Activated CD8-positive, alpha-beta memory T cell treated with anti-CD3 and anti-CD28 coated beads, Interleukin-2, amount 10 ng/mL, durations not matched to agents 7 days and 5 days (primary cell): ENCODE measurements around the gene DGKI. TPM values are rescaled to one million over a fixed set of nuclear protein-coding genes. Genes with fewer than 3 reads are reported as not detected.

ENCODE experiments used
- ATAC-seq: fragments of 150-1000 bp; cut with Tn5 transposase; one replicate; pipeline ENCODE4 v1.10.0; 2021; ENCODE audit warnings: moderate library complexity
- CTCF ChIA-PET: fragments of 350-600 bp; sonication (Branson Sonifier 250); formaldehyde crosslinking; loops from one replicate; lab custom pipeline; 2021; ENCODE audit warnings: antibody characterized with exemption; lab: Charles Lee
- DNase-seq: peaks from one replicate; pipeline ENCODE4 v3.0.0-alpha.2; 2020
- H3K27ac Mint-ChIP-seq: one replicate; pipeline ENCODE4 v1.8.0; 2021; ENCODE audit warnings: mild to moderate bottlenecking, mixed read lengths
- H3K27me3 Mint-ChIP-seq: one replicate; pipeline ENCODE4 v1.8.0; 2021; ENCODE audit warnings: mixed read lengths
- H3K36me3 Mint-ChIP-seq: one replicate; pipeline ENCODE4 v1.8.0; 2021; ENCODE audit warnings: mild to moderate bottlenecking, mixed read lengths
- H3K4me1 Mint-ChIP-seq: one replicate; pipeline ENCODE4 v1.8.0; 2021; ENCODE audit warnings: mixed read lengths
- H3K4me3 Mint-ChIP-seq: one replicate; pipeline ENCODE4 v1.8.0; 2021; ENCODE audit warnings: mild to moderate bottlenecking, moderate library complexity, mixed read lengths
- H3K9me3 Mint-ChIP-seq: one replicate; pipeline ENCODE4 v1.8.0; 2022; ENCODE audit warnings: low read depth, mixed read lengths
- total RNA-seq, 2 experiments: library from RNA; stranded (reverse); gene quantifications; one replicate each; pipeline ENCODE4 v1.2.3, GENCODE V29; 2021

The DGKI gene
- total RNA-seq, 2 experiments from 2014 or later = 2.2 TPM; not detected in 1

DNA sequence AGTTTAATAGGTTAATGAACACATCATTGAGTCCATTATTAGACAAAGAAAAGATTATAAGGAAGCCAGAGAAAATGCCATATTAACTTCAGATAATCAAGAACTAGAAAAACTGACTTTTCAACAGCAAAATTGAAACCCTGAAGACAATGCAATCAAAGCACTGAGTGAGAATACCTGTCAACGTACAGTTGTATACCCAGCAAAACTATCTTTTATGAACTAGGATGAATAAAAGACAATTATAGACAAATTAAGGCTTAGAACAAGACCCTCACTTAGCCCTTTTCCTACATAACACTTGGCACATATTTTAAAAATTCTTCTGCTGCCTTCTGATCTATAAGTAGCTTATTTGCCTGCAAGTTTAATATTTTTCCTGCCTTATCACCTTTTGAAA is 19.0 kb upstream of the DGKI start:
- peaks cover 28% of the 10 kb centered on the region for H3K36me3 Mint-ChIP-seq
- H3K27me3 Mint-ChIP-seq = no peaks in the 10 kb centered on the region
- no peak overlapping the region for H3K4me3 Mint-ChIP-seq
- no peak overlapping the region for H3K27ac Mint-ChIP-seq
- H3K4me1 Mint-ChIP-seq = peaks cover 2% of the 10 kb centered on the region
- CTCF ChIA-PET = no interaction called here
- DNase-seq (no peak), ATAC-seq (no peak)
- peaks cover 10% of the 10 kb centered on the region for H3K9me3 Mint-ChIP-seq

DNA sequence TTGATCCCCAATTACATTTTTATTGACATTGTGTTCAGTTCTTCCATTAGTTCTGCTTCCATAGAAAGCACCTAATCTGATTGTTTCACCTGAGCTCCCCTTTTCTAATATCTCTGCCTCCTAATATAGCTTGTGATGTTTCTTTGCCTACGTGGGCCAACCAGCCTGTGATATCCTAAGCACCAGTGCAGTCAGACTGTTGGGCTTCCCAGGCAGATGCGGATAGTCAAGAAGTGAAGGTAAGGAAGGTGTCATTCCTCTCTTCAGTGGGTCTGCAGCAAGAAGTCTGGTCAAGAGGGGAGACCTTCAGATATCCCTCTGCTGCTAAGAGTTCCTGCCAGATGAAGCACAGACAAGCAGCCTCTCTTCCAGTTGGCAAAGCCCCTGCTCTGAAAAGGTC is 16.2 kb upstream of the DGKI start:
- Mint-ChIP-seq H3K9me3 (peaks cover 9% of the 10 kb centered on the region), H3K4me3 (no peak overlapping the region), H3K4me1 (no peaks in the 10 kb centered on the region), H3K27ac (no peak overlapping the region), H3K36me3 (peaks cover 21% of the 10 kb centered on the region), H3K27me3 (no peaks in the 10 kb centered on the region)
- CTCF ChIA-PET = interaction anchor here (0.8 kb wide), 1 partner anchor 146 kb away, joined by 3 read pairs; no protein-coding TSS in a partner anchor
- ATAC-seq (no peak), DNase-seq (no peak)

DNA sequence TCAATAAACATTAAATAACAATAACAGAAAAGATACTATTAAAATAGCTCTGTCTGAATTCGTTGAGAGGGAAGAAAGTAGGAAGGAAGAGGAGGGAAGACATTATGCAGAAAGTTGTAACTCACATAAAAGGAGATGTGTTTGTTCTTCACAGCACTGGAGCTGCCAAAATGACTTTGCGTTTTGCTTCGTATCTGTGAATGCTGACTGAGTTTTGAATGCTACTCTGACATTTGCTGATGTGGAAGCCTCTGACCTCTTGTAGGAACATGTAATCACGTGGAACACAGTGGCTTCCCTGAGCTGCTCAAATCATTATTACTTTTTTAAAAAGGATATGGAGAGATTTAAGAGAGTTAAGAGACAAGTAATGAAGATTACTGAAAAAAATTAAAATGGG is 15.6 kb upstream of the DGKI start:
- no peaks in the 10 kb centered on the region for H3K27me3 Mint-ChIP-seq
- no peaks in the 10 kb centered on the region for H3K4me1 Mint-ChIP-seq
- H3K4me3 Mint-ChIP-seq = no peak overlapping the region
- CTCF ChIA-PET = interaction anchor here (0.7 to 0.8 kb wide), 2 partner anchors 147 to 229 kb away, joined by 3 read pairs; no protein-coding TSS in a partner anchor
- H3K27ac Mint-ChIP-seq = no peak overlapping the region
- peaks cover 21% of the 10 kb centered on the region for H3K36me3 Mint-ChIP-seq
- ATAC-seq = no peak
- H3K9me3 Mint-ChIP-seq = peaks cover 9% of the 10 kb centered on the region
- no peak for DNase-seq

- CTCF ChIA-PET = no interaction called here
- Mint-ChIP-seq H3K9me3 (peaks cover 3% of the 10 kb centered on the region), H3K27me3 (no peaks in the 10 kb centered on the region), H3K4me3 (no peak overlapping the region), H3K4me1 (no peaks in the 10 kb centered on the region), H3K27ac (no peak overlapping the region), H3K36me3 (peaks cover 12% of the 10 kb centered on the region)
- DNase-seq (no peak), ATAC-seq (no peak)
Observed at GRCh38 chr7:137860542-137860941, 13.8 kb upstream of the DGKI start.

DNA sequence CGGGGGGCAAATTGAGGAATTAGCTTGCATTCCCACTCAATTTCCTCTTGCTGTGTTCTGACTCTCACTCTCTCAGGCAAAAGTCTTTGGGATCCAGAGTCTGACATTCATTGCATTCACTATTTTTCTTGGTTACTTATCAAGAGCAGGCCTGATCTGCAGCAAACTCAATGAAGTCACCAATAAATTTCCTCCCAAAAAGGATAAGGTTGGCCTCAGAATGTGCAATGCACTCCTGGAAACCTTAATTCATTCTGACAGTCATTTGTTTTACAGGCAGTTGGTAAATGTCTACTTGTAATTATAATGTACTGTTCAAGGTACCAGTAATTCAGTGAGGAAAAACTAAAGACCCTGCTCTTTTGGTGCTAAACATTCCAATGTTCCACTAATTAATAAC is 6.3 kb upstream of the DGKI start:
- no peaks in the 10 kb centered on the region for H3K36me3 Mint-ChIP-seq
- no peak overlapping the region for H3K4me3 Mint-ChIP-seq
- H3K9me3 Mint-ChIP-seq = no peaks in the 10 kb centered on the region
- H3K27ac Mint-ChIP-seq = no peak overlapping the region
- CTCF ChIA-PET = no interaction called here
- peaks cover 37% of the 10 kb centered on the region for H3K27me3 Mint-ChIP-seq
- ATAC-seq = no peak
- DNase-seq = no peak
- H3K4me1 Mint-ChIP-seq = no peaks in the 10 kb centered on the region

DNA sequence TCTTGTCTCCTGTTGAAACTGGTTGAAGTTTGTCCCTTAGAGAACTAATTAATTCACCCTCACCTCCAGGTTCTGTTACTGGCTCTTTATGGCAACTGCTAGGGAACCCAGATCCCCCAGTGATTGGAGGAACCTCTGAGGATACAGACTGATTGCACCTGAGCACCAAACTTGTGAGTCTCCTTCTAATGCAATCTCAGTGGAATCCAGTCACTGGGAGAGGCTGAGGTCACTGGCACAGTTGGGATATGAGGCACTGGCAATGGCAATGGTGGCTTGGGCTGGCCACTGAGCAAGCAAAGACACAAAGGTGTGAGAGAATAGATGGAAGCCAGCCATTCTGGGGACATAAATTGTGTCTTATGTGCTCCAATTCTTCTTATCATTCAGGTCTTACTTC is 5.3 kb upstream of the DGKI start:
- no peak overlapping the region for H3K4me3 Mint-ChIP-seq
- no peak for DNase-seq

GRCh38 chr7:137850972-137851945 is 4.5 kb upstream of the DGKI start:
- no peaks in the 10 kb centered on the region for H3K9me3 Mint-ChIP-seq
- no peak overlapping the region for H3K4me3 Mint-ChIP-seq
- H3K27me3 Mint-ChIP-seq = peaks cover 47% of the 10 kb centered on the region
- no peak overlapping the region for H3K27ac Mint-ChIP-seq
- ATAC-seq (no peak), DNase-seq (no peak)
- CTCF ChIA-PET = no interaction called here
- H3K4me1 Mint-ChIP-seq = peaks cover 7% of the 10 kb centered on the region
- H3K36me3 Mint-ChIP-seq = no peaks in the 10 kb centered on the region

More for the DNA sequence above, 5.3 kb upstream of the DGKI start:
- H3K9me3 Mint-ChIP-seq = no peaks in the 10 kb centered on the region
- CTCF ChIA-PET = no interaction called here
- H3K4me1 Mint-ChIP-seq = peaks cover 7% of the 10 kb centered on the region
- H3K36me3 Mint-ChIP-seq = no peaks in the 10 kb centered on the region
- peaks cover 47% of the 10 kb centered on the region for H3K27me3 Mint-ChIP-seq
- no peak overlapping the region for H3K27ac Mint-ChIP-seq
- no peak for ATAC-seq

DNA sequence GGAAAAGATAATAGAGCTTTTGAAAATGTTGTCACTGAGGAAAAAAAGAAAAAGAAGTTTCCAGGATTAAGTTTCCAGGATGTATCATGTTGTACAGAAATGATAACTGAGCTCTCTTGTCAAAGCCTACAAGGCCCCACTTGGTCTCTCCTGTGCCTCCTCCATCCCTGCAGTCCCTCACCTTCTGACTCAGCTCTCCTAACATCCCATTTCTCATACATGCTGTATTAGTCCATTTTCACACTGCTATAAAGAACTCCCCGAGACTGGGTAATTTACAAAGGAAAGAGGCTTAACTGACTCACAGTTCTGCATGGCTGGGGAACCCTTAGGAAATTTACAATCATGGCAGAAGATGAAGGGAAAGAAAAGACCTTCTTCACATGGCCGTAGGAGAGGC is 3.8 kb upstream of the DGKI start:
- H3K27ac Mint-ChIP-seq = no peak overlapping the region
- H3K4me3 Mint-ChIP-seq = no peak overlapping the region
- DNase-seq = no peak
- H3K36me3 Mint-ChIP-seq = no peaks in the 10 kb centered on the region
- peaks cover 54% of the 10 kb centered on the region for H3K27me3 Mint-ChIP-seq
- peaks cover 7% of the 10 kb centered on the region for H3K4me1 Mint-ChIP-seq
- CTCF ChIA-PET = no interaction called here
- no peak for ATAC-seq
- no peaks in the 10 kb centered on the region for H3K9me3 Mint-ChIP-seq

DNA sequence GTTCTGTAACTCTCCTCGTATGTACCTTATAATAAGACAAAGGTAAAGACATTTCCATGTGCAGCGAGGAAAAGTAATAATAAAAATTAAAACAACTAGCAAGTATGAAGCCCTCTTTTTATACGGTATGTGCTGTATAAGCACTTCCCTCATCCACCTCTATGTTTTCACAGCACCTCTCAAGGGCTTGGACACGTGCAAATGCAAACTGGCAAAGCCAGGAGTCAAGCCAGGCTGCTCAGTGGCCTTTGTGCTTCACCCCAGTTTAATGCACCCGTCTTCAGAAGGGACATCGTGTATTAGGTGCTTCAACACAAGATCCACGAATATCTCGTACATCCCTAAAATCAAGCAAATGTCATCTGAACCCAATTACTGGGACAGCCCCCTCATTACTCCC is 1.3 kb upstream of the DGKI start:
- DNase-seq (no peak), ATAC-seq (no peak)
- Mint-ChIP-seq H3K27ac (no peak overlapping the region), H3K27me3 (peaks cover 76% of the 10 kb centered on the region), H3K36me3 (no peaks in the 10 kb centered on the region), H3K9me3 (no peaks in the 10 kb centered on the region), H3K4me1 (peaks cover 7% of the 10 kb centered on the region), H3K4me3 (no peak overlapping the region)
- CTCF ChIA-PET = no interaction called here

DNA sequence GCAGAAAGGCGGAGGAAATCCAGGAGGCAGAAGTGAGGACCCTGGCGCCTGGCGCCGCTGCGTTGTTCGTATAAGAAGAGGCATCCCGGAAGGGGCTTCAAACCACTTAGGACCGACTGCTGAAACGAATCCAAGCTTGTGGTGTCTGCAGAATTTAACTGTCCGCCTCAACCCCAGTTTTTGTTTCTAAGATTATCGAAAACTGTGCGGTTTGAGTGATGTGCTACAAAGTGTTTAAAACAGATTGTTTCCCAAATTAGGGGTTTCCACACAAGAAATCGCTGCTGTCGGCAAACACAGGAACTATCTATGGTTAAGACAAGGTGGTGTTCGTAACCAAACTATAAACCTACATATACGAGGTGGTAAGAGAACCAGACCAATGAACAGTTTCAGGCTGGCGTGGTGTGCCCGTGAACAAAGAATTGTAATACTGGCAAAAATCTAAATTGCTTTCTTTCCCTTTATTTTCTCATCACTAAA is 835 bp upstream of the DGKI start:
- Mint-ChIP-seq H3K4me3 (peak overlapping the region; percentile 41), H3K9me3 (no peaks in the 10 kb centered on the region), H3K36me3 (no peaks in the 10 kb centered on the region), H3K27me3 (peaks cover 80% of the 10 kb centered on the region), H3K27ac (no peak overlapping the region), H3K4me1 (peaks cover 7% of the 10 kb centered on the region)
- CTCF ChIA-PET = no interaction called here
- DNase-seq (no peak), ATAC-seq (peak; percentile 40)

DNA sequence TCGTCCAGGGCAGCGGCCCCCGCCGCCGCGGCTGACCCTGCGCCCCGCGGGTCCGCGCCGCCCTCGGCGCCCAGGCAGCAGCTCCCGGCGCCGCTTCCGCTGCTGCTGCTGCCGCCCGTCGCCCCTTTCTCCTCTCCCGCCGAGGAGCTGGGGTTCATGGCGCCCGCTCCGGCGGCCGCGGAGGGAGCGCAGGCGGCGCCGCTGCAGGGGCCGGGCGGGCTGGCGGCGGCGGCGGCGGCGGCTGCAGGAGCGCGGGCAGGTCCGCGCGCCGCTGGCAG is 286 bp downstream of the DGKI start:
- no peak for DNase-seq
- no peaks in the 10 kb centered on the region for H3K36me3 Mint-ChIP-seq
- CTCF ChIA-PET = no interaction called here
- H3K4me3 Mint-ChIP-seq = no peak overlapping the region
- peaks cover 7% of the 10 kb centered on the region for H3K4me1 Mint-ChIP-seq
- no peaks in the 10 kb centered on the region for H3K9me3 Mint-ChIP-seq
- peaks cover 83% of the 10 kb centered on the region for H3K27me3 Mint-ChIP-seq
- H3K27ac Mint-ChIP-seq = no peak overlapping the region
- ATAC-seq = peak; percentile 35

DNA sequence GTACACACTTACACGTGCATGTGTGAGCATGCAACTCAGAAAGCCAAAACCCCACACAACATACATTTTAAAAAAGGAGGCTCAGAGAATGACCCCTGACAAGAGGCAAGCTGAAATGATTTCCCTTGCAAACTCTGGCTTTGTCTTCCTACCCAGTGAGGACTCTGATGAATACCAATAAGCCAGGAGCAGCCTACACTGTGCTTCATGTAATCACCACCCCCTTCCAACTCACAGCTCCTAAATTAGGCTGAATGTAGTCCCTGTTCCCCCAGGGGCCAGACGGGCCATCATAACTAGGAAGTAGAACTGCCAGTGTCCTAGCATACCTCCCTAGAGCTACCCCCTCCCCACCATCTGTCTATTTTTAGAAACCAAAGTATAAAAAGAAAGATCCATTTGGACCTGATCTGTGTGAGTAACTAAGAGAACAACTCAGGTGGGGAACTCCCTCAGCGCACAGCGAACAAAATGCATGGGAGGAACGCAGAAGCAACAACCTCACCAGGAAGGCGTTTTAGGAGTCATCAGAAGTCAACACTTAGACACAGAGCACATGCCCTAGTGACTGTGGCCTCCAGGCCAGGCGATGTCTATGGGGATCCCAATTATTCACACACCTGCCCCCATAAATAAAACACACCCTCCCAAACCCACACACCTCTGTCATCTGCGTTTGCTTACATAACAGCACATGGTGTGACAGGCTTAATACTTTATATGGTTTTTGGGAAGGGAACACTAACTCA is 1.9 kb downstream of the DGKI start:
- no peak overlapping the region for H3K4me3 Mint-ChIP-seq
- H3K27me3 Mint-ChIP-seq = peaks cover 75% of the 10 kb centered on the region
- H3K36me3 Mint-ChIP-seq = no peaks in the 10 kb centered on the region
- ATAC-seq (no peak), DNase-seq (no peak)
- CTCF ChIA-PET = no interaction called here
- H3K9me3 Mint-ChIP-seq = no peaks in the 10 kb centered on the region
- no peak overlapping the region for H3K27ac Mint-ChIP-seq
- H3K4me1 Mint-ChIP-seq = peaks cover 7% of the 10 kb centered on the region

DNA sequence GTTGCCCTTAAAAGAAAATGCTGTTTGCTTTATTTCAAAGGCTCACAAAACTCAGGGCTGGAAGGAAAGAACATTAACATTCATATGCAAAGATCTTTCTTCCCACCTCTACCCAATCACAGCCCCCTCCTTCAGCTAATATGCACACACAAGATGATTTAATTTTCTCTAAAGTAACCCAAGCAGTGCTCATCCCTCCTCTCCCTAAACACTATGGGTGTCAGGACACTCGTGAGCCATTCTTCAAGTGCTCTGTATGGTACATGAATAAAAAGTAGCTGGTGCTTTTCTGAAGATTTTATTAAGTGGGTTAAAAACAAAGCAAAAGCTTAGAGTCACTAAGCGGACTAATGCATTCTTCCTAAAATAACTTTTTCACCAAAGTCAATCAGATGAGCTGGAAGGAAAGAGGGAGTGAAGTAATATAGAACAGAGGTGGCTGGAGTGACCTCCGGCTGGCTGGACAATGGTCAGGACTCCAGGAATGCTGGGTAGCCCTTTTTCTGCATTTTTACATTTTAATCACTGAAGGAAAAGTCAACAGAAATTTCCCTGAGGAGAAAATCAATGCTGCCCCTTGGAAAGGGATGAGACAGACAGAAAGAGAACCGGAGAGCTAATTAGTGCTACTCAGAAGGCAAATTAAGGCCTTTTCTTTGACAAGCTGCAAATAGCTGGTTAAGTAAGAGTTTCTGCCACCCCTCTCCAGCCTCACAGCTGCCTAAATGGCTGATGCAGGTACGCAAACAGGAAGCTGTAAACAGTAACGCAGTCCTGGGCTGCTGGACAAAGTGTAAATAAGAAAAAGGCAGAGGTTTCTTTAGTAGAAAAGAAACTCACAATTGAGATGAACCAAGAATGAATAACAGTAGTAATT is 6.6 kb downstream of the DGKI start:
- DNase-seq = no peak
- CTCF ChIA-PET = no interaction called here
- Mint-ChIP-seq H3K4me3 (no peak overlapping the region), H3K9me3 (no peaks in the 10 kb centered on the region), H3K27me3 (peaks cover 58% of the 10 kb centered on the region), H3K4me1 (no peaks in the 10 kb centered on the region), H3K36me3 (no peaks in the 10 kb centered on the region), H3K27ac (no peak overlapping the region)
- no peak for ATAC-seq
